ENCODE results near the gene POU2AF1.

POU2AF1 gene

GRCh38 chr11:111378861-111379601 lies at the start of gene POU2AF1:
Gene POU2AF1 (minus strand): TSS chr11:111379275. CDS start chr11:111379177, 98 bp downstream.
- DNase-seq (ENCODE audit: insufficient read length, low spot score) (no peak), FAIRE-seq (no peak)

GRCh38 chr11:111428113-111428876 lies 49.2 kb upstream of the POU2AF1 start:
- FAIRE-seq = no peak

GRCh38 chr11:111427471-111427912 lies 48.4 kb upstream of the POU2AF1 start:
- DNase-seq (ENCODE audit: insufficient read length, low spot score) (no peak), FAIRE-seq (no peak)

More at GRCh38 chr11:111428113-111428876, 49.2 kb upstream of the POU2AF1 start:
- no peak for DNase-seq (ENCODE audit: insufficient read length, low spot score)

GRCh38 chr11:111426617-111427016 lies 47.5 kb upstream of the POU2AF1 start:
- FAIRE-seq = no peak
- DNase-seq (ENCODE audit: insufficient read length, low spot score) = no peak

GRCh38 chr11:111423250-111423615 lies 44.2 kb upstream of the POU2AF1 start:
- no peak for FAIRE-seq

GRCh38 chr11:111422494-111423249 lies 43.6 kb upstream of the POU2AF1 start:
- peak; percentile 16 for FAIRE-seq
- peak; percentile 55 for DNase-seq (ENCODE audit: insufficient read length, low spot score)

More at GRCh38 chr11:111423250-111423615, 44.2 kb upstream of the POU2AF1 start:
- DNase-seq (ENCODE audit: insufficient read length, low spot score) = no peak

GRCh38 chr11:111421251-111421650 lies 42.2 kb upstream of the POU2AF1 start:
- FAIRE-seq (no peak), DNase-seq (ENCODE audit: insufficient read length, low spot score) (no peak)

- FAIRE-seq = no peak
- no peak for DNase-seq (ENCODE audit: insufficient read length, low spot score)
Observed at GRCh38 chr11:111419641-111420327, 40.7 kb upstream of the POU2AF1 start.

- FAIRE-seq (peak; percentile 20), DNase-seq (ENCODE audit: insufficient read length, low spot score) (no peak)
Observed at GRCh38 chr11:111419181-111419580, 40.1 kb upstream of the POU2AF1 start.

- DNase-seq (ENCODE audit: insufficient read length, low spot score) = no peak
- no peak for FAIRE-seq
Observed at GRCh38 chr11:111418436-111418787, 39.3 kb upstream of the POU2AF1 start.

GRCh38 chr11:111417766-111418435 lies 38.8 kb upstream of the POU2AF1 start:
- DNase-seq (ENCODE audit: insufficient read length, low spot score) (no peak), FAIRE-seq (peak; percentile 9)

GRCh38 chr11:111417011-111417765 lies 38.1 kb upstream of the POU2AF1 start:
- FAIRE-seq (no peak), DNase-seq (ENCODE audit: insufficient read length, low spot score) (no peak)

- no peak for DNase-seq (ENCODE audit: insufficient read length, low spot score)
- FAIRE-seq = no peak
Observed at GRCh38 chr11:111416231-111416960, 37.3 kb upstream of the POU2AF1 start.

- no peak for FAIRE-seq
- DNase-seq (ENCODE audit: insufficient read length, low spot score) = no peak
Observed at GRCh38 chr11:111414936-111415335, 35.9 kb upstream of the POU2AF1 start.

- FAIRE-seq = no peak
- DNase-seq (ENCODE audit: insufficient read length, low spot score) = no peak
Observed at GRCh38 chr11:111414267-111414931, 35.3 kb upstream of the POU2AF1 start.

GRCh38 chr11:111413849-111414248 lies 34.8 kb upstream of the POU2AF1 start:
- DNase-seq (ENCODE audit: insufficient read length, low spot score) (no peak), FAIRE-seq (peak; percentile 13)

- FAIRE-seq (no peak), DNase-seq (ENCODE audit: insufficient read length, low spot score) (no peak)
Observed at GRCh38 chr11:111412293-111412692, 33.2 kb upstream of the POU2AF1 start.

- no peak for FAIRE-seq
- no peak for DNase-seq (ENCODE audit: insufficient read length, low spot score)
Observed at GRCh38 chr11:111411456-111411855, 32.4 kb upstream of the POU2AF1 start.

Measured in HTR-8/SVneo (cell line).